ENCODE data around the gene DLGAP1.

- TF ChIP-seq CTCF (IDR thresholded peaks at IDR 0.05) (no peak), POLR2A (IDR thresholded peaks at IDR 0.05) (no peak)
Observed at GRCh38 chr18:3792711-3793110, 662.4 kb downstream of the DLGAP1 start.

Measured in right lobe of liver (tissue), 4 donors.